Neural crest cell (in vitro differentiated cells): ENCODE measurements around the gene PRDX1. TPM values are rescaled to one million over a fixed set of nuclear protein-coding genes. Genes with fewer than 3 reads are reported as not detected.
"Not testable (repeated sequence)": the region's sequence is repeated elsewhere in the genome, so short reads cannot be mapped to it uniquely, and the experiment has no call there.

Experiments used
- DNase-seq: peaks from one replicate; pipeline ENCODE4 v3.0.0; 2021; ENCODE audit warnings: low read depth, mixed read lengths, low spot score
- H3K27ac Mint-ChIP-seq: one replicate; pipeline ENCODE4 v1.8.0; 2021; ENCODE audit warnings: mild to moderate bottlenecking, mixed read lengths; ENCODE audit not compliant: unreplicated experiment
- H3K27me3 Mint-ChIP-seq: 2 replicates; pipeline ENCODE4 v1.8.0; 2021; ENCODE audit warnings: low read depth, mild to moderate bottlenecking, mixed read lengths
- H3K36me3 Mint-ChIP-seq: 2 replicates; pipeline ENCODE4 v1.8.0; 2021; ENCODE audit warnings: low read depth, mild to moderate bottlenecking, mixed read lengths
- H3K4me1 Mint-ChIP-seq: 2 replicates; pipeline ENCODE4 v1.8.0; 2021; ENCODE audit warnings: mixed read lengths
- H3K4me3 Mint-ChIP-seq: one replicate; pipeline ENCODE4 v1.8.0; 2021; ENCODE audit warnings: mild to moderate bottlenecking, mixed read lengths
- H3K9me3 Mint-ChIP-seq: 2 replicates; pipeline ENCODE4 v1.8.0; 2021; ENCODE audit warnings: mixed read lengths
- total RNA-seq: library from RNA; stranded (reverse); gene quantifications from 2 replicates; pipeline ENCODE4 v1.2.1, GENCODE V29; 2021
- TF ChIP-seq, protein P1 (sequence below): fragments of 200-600 bp; sonication (generic); conservative IDR thresholded peaks from 2 replicates; pipeline ENCODE4 v1.5.0; 2021; ENCODE audit warnings: antibody characterized with exemption, mild to moderate bottlenecking

The PRDX1 gene
- total RNA-seq, 1 donor from 2014 or later, result 334 TPM

DNA sequence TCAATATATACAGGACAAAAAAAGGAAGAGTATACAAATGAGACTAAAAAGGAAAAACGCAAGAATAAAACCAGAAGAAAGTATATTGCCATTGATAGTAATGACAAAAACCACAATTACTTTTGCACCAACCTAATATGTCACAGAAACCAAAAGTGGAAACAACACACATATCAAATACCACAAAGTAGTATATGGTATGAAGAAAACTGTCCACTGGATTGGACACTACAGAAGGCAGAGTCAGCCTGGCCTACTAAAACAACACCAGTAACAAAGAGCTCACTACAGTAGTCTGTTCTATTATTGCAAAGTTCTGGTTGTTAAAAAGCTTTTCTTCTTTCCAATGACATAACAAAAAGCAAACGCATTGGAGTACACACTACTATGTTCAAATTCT, 48.4 kb downstream of the PRDX1 start:
- H3K4me1 Mint-ChIP-seq, result no peaks in the 10 kb centered on the region
- TF ChIP-seq, protein P1, sequence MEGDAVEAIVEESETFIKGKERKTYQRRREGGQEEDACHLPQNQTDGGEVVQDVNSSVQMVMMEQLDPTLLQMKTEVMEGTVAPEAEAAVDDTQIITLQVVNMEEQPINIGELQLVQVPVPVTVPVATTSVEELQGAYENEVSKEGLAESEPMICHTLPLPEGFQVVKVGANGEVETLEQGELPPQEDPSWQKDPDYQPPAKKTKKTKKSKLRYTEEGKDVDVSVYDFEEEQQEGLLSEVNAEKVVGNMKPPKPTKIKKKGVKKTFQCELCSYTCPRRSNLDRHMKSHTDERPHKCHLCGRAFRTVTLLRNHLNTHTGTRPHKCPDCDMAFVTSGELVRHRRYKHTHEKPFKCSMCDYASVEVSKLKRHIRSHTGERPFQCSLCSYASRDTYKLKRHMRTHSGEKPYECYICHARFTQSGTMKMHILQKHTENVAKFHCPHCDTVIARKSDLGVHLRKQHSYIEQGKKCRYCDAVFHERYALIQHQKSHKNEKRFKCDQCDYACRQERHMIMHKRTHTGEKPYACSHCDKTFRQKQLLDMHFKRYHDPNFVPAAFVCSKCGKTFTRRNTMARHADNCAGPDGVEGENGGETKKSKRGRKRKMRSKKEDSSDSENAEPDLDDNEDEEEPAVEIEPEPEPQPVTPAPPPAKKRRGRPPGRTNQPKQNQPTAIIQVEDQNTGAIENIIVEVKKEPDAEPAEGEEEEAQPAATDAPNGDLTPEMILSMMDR, result no peak
- H3K9me3 Mint-ChIP-seq, result no peaks in the 10 kb centered on the region
- no peaks in the 10 kb centered on the region for H3K36me3 Mint-ChIP-seq
- no peak overlapping the region for H3K4me3 Mint-ChIP-seq
- no peak for DNase-seq
- H3K27ac Mint-ChIP-seq, result no peak overlapping the region
- H3K27me3 Mint-ChIP-seq, result no peaks in the 10 kb centered on the region

DNA sequence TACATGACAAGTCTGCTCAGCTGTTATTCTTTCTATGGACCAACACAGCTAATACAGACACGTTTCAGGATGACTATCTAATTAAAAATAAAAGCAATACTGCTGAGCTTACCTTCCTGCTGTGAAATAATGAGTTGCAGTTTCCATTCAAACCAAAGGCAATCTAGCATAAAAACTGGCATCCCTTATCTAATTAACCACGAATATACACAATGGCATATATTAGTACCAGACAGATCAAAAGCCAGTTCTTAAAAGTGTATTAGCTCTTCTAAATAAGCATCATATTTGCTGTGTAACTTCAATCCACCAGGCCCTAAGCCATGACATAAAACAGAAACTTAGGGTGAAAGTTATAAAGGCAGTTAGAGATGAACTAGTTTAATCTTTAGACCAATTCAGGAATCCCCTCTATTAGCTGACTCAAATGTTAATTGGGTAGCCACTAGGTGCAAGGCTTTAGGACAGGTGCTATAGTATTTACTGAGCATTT, 51.3 kb downstream of the PRDX1 start:
- no peaks in the 10 kb centered on the region for H3K27me3 Mint-ChIP-seq
- no peaks in the 10 kb centered on the region for H3K9me3 Mint-ChIP-seq

DNA sequence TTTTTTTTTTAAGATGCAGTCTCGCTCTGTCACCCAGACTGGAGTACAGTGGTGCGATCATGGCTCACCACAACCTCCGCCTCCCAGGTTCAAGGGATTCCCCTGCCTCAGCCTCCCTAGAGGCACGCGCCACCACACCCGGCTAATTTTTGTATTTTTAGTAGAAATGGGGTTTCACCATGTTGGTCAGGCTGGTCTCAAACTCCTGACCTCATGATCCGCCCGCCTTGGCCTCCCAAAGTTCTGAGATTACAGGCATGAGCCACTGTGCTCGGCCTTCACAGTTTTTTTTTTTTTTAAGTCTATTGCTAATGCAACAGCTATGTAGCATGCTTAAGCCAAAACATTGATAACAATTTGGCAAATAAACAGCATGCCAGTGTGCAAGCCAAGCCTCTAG, 54.3 kb downstream of the PRDX1 start:
- H3K4me3 Mint-ChIP-seq, result not testable (repeated sequence)

More for the DNA sequence above, 51.3 kb downstream of the PRDX1 start:
- TF ChIP-seq, protein P1, result no peak
- Mint-ChIP-seq H3K4me1 (no peaks in the 10 kb centered on the region), H3K36me3 (no peaks in the 10 kb centered on the region), H3K27ac (no peak overlapping the region), H3K4me3 (no peak overlapping the region)
- DNase-seq, result no peak

DNA sequence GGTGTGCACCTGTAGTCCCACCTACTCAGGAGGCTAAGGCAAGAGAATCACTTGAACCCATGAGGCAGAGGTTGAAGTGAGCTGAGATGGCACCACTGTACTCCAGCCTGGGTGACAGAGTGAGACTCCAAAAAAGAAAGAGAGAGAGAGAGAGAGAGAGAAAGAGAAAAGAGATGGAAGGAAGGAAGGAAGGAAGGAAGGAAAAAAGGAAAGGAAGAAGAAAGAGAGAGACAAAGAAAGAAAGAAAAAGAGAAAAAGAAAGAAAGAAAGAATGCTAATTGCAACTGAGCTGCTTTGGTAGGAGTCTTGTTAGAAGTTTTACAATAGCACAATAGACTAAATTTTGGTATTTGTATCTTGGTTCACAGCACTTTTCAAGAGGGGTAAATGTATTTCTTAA, 56.4 kb downstream of the PRDX1 start:
- no peaks in the 10 kb centered on the region for H3K4me1 Mint-ChIP-seq
- no peaks in the 10 kb centered on the region for H3K36me3 Mint-ChIP-seq
- TF ChIP-seq, protein P1, result no peak
- H3K27me3 Mint-ChIP-seq, result peaks cover 4% of the 10 kb centered on the region
- no peak overlapping the region for H3K27ac Mint-ChIP-seq
- no peak overlapping the region for H3K4me3 Mint-ChIP-seq
- no peaks in the 10 kb centered on the region for H3K9me3 Mint-ChIP-seq
- DNase-seq, result no peak

More for the DNA sequence above, 54.3 kb downstream of the PRDX1 start:
- H3K36me3 Mint-ChIP-seq, H3K9me3 Mint-ChIP-seq, H3K27ac Mint-ChIP-seq, H3K27me3 Mint-ChIP-seq, H3K4me1 Mint-ChIP-seq, DNase-seq: not testable (repeated sequence)

Other genes with a start within 250 kb of the PRDX1 start
- gene HPDL, start 195.0 kb downstream of the PRDX1 start, total RNA-seq, result 10.6 and 11.6 TPM in 2 replicates
- gene TOE1, start 181.7 kb downstream of the PRDX1 start, total RNA-seq, result 26.7 and 28.8 TPM in 2 replicates
- 61.9 and 68.2 TPM in 2 replicates for gene MUTYH, start 181.4 kb downstream of the PRDX1 start, total RNA-seq
- 1.8 and 1.9 TPM in 2 replicates for gene TESK2, start 30.7 kb downstream of the PRDX1 start, total RNA-seq
- gene CCDC163, start 21.8 kb downstream of the PRDX1 start, total RNA-seq, result 2.6 and 2.9 TPM in 2 replicates
- gene MMACHC, start 21.6 kb downstream of the PRDX1 start, total RNA-seq, result 9.7 and 12.5 TPM in 2 replicates
- 185 and 192 TPM in 2 replicates for gene AKR1A1, start 28.9 kb upstream of the PRDX1 start, total RNA-seq
- 455 and 466 TPM in 2 replicates for gene NASP, start 62.2 kb upstream of the PRDX1 start, total RNA-seq
- gene CCDC17, start 102.2 kb upstream of the PRDX1 start, total RNA-seq, result 1.9 and 2.4 TPM in 2 replicates
- 73.6 and 74.9 TPM in 2 replicates for gene GPBP1L1, start 164.6 kb upstream of the PRDX1 start, total RNA-seq
- gene TMEM69, start 166.3 kb upstream of the PRDX1 start, total RNA-seq, result 25.7 and 29.6 TPM in 2 replicates
- 16.8 and 18.8 TPM in 2 replicates for gene IPP, start 228.8 kb upstream of the PRDX1 start, total RNA-seq